NCI-H526 treated with DMSO at 0.1 percent for 48 hours (cell line): ENCODE measurements around the gene ANKLE2.
"Not testable (repeated sequence)": the region's sequence is repeated elsewhere in the genome, so short reads cannot be mapped to it uniquely, and the experiment has no call there.

Experiments
- DNase-seq: peaks from one replicate; lab custom pipeline; 2025; lab: John Stamatoyannopoulos, UW

ANKLE2 gene

DNA sequence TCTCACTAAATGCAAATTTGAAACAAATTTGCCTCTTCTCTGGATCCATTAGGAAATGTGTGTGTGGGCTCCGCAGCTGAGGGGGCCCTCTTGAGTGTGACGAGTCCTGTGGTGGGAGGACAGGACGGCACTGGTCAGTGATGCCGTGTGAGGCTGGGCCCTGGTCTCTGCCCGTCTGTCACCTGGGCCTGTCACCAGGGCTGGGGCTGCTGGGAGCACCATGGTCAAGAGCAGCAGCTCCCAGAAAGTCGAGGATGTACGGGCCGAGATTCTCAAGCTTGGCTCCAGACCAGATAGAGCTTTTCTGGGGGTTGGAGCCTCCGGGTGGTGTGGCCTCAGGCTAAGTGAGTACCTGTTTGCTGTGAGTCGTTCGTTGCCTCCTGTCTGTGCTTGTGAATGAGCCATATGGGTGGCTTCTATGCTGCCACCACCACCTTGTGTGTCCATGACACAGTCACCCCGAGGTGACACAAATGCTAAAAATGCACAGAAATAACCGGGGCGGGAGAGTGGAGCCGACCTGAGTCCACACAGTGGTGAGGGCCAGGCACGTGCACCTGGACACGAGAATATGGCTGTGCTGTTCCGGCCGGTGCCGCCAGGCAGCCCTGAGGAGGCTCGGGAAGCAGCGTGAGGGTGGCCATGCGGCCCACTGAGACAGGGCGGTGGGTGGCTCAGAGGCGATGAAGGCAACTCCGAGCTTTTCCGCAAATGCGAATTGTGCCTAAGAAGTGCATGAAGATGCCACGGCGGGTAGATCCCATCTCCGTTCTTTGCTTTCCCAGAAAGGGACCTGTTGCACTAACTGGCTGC lies 42.3 kb downstream of the ANKLE2 start:
- peak; percentile 67 for DNase-seq

- DNase-seq, result no peak
Measured at GRCh38 chr12:132718644-132719043, 43.0 kb downstream of the ANKLE2 start.

DNA sequence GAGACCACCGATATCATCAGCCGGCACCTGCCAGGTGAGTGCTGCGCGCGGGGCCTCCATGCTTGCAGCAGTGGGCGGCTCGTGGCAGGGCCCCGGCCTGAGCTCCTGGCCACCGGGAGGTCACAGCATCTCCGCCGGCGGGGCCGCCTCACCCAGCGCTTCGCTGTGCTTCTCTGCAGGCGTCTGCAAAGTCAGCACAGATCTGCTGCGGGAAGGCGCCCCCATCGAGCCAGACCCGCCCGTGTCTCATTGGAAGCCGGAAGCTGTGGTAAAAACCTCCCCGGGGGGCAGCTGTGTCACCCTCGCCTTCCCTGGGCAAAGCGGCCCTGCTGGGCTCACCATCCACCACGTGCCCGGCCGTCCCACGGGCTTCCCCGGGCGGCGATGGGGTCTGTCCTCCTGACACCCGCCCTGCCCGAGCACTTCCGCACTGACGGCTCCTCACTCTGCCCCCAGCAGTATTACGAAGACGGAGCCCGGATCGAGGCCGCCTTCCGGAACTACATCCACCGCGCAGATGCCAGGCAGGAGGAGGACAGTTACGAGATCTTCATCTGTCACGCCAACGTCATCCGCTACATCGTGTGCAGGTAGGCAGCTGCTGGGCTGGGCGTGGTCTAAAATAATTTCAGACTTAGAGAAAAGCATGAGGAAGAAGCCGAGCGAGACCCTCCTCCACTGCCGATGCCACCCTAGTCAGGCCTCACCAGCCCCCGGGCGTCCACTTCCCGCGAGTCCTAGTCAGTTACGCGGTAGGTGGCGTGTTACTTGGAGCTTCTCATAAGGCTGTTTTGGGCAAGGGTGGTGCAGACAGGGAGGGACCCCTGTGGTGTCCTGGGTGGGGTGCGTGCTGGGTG lies 43.9 kb downstream of the ANKLE2 start:
- no peak for DNase-seq

DNA sequence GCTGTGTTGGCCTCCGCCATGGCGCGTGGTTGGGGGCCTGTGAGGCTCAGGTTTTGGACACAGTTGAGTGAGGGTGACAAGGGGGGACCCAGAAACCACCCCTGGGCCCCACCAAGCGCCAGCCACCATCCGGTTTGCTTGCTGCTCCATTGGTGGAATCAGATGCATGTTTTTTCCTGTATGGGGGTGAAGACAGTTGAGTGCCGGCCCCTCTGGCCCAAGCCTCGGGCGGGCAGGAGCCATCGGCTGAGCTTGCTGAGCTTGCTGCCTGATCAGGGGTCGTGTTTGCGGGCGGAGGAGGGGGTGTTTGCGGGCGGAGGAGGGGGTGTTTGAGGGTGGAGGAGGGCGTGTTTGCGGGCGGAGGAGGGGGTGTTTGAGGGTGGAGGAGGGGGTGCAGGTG lies 44.6 kb downstream of the ANKLE2 start:
- no peak for DNase-seq

DNA sequence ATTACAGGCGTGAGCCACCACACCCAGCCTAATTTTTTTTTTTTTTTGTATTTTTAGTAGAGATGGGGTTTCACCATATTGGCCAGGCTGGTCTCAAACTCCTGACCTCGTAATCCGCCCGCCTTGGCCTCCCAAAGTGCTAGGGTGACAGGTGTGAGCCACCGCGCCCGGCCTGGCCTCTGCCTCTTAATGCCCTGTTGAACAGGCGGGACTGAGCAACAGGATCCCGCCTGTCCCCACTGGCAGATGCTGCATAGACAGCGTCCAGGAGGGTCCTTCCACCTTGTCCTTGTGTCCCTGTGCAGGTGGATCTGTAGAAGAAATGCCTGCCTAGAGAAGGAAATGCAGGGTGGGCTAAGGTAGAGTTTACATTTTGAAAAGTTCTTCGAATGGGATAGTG lies 45.3 kb downstream of the ANKLE2 start:
- no peak for DNase-seq

- no peak for DNase-seq
Measured at GRCh38 chr12:132715874-132716273, 45.8 kb downstream of the ANKLE2 start.

DNA sequence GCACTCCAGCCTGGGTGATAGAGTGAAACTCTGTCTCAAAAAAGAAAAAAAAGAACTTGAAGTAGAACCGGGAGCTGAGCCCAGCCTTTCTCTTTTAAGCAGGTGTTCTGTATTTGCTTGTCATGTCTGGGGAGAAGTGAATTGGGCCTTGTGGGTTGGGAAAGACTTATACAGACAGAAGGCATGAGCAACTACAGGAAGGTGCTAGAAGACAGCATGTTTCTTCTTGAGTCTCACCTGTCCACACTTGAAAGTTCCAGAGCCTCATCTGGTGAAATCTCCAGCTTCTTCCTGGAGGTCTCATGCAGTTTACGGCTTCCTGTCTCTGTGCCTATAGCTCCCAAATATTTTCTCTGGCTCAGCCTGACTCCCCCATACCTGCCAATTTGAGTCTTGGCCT lies 48.5 kb downstream of the ANKLE2 start:
- no peak for DNase-seq

DNA sequence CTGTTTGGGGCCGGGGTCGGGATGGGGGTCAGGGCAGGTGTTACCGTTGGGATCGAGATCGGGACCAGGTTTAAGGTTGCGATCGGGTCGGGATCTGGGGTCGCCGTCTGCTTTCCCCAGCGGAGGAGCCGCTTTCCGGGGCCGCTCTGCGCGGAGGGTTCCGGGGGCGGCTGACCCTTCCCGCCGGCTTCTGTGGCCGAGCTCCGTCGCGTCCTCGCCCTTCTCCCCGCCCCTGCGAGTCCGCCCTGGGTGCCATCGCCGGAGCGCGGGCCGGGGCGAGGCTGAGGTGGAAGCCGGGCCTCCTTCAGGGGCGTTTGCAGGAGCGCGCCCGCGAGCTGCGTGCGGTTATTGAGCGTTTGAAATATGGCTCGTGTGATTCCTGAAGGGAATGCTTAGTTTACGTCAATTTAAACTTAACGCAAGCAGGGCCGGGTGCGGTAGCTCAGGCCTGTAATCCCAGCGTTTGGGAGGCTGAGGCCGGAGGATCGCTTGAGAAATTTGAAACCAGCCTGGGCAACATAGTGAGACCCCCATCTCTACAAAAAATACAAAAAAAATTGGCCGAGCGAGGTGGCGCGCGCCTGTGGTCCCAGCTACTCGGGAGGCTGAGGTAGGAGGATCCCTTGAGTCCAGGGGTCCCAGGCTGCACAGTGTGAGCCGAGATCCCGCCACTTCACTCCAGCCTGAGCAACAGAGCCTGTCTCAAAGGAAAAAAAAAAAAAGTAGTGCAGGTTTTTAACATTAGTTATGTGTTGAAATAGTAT lies 50.4 kb downstream of the ANKLE2 start:
- DNase-seq, result no peak

- peak; percentile 59 for DNase-seq
Measured at GRCh38 chr12:132710405-132711079, 51.1 kb downstream of the ANKLE2 start, which contains the start of gene PGAM5. TSS of gene PGAM5 (plus strand) at chr12:132710842. CDS start at chr12:132710877, 35 bp downstream.

DNA sequence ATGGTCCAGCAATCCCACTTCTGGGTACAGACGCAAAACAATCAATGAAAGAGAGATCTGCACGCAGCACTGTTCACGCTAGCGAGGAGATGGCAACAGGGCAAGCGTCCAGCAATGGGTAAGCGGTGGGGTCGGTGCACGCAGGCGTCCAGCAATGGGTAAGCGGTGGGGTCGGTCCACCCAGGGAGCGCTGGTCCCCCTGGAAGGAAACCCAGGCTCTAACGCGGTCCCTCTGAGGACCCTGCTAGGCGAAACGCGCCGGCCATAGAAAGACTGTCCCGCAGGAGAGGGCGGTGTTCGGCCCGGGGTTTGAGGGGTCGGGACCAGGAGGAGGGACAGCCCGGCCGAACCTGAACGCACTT lies 51.6 kb downstream of the ANKLE2 start:
- DNase-seq, result no peak

- DNase-seq, result no peak
Measured at GRCh38 chr12:132708150-132708549, 53.5 kb downstream of the ANKLE2 start.

DNA sequence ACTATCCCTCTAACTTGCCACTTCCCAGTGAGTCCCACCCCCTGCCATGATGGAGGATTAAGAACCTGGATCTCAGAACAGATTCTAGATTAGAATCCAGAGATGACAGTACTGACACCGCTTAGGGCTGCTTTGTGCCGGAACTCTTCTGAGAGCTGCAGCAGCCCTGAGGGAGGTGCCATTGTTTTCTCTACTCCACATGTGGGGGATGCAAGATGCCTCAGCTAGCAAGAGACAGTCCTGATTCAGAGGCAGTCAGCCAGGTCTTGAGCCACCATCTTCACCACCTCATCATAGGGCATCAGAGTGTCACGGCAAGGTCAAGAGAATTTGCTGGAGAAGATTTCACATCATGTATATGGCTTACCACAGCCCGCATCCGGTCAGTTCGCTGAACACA lies 54.4 kb downstream of the ANKLE2 start:
- DNase-seq, result no peak

GRCh38 chr12:132703641-132704040 lies 58.0 kb downstream of the ANKLE2 start:
- no peak for DNase-seq

- DNase-seq, result no peak
Measured at GRCh38 chr12:132702640-132703039, 59.0 kb downstream of the ANKLE2 start.

GRCh38 chr12:132700212-132700822 lies 61.3 kb downstream of the ANKLE2 start:
- DNase-seq, result no peak

GRCh38 chr12:132698341-132698740 lies 63.3 kb downstream of the ANKLE2 start:
- no peak for DNase-seq

GRCh38 chr12:132695431-132695830 lies 66.2 kb downstream of the ANKLE2 start:
- DNase-seq, result no peak

- not testable (repeated sequence) for DNase-seq
Measured at GRCh38 chr12:132694888-132695287, 66.7 kb downstream of the ANKLE2 start.

DNA sequence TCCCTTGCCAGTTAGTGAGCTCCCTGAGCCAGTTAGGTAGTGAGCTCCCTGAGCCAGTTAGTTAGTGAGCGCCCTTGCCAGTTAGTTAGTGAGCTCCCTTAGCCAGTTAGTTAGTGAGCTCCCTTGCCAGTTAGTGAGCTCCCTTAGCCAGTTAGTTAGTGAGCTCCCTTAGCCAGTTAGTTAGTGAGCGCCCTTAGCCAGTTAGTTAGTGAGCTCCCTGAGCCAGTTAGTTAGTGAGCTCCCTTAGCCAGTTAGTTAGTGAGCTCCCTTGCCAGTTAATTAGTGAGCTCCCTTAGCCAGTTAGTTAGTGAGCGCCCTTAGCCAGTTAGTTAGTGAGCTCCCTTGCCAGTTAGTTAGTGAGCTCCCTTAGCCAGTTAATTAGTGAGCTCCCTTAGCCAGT lies 69.6 kb downstream of the ANKLE2 start:
- not testable (repeated sequence) for DNase-seq

GRCh38 chr12:132690112-132690511 lies 71.5 kb downstream of the ANKLE2 start:
- no peak for DNase-seq

GRCh38 chr12:132689227-132689626 lies 72.4 kb downstream of the ANKLE2 start:
- no peak for DNase-seq
